Measurements from ENCODE around the gene JAG1. TPM values are rescaled to one million over a fixed set of nuclear protein-coding genes. Genes with fewer than 3 reads are reported as not detected.

Gene JAG1
- total and polyA plus RNA-seq, 2 of the 4 experiments (the other 2 are of a cell fraction): 10.2 to 22.6 TPM

- Histone ChIP-seq H2AK9ac (replicated peaks; ENCODE audit: low read depth, low read length, poor library complexity) (peak overlapping the region; percentile 34), H4K5ac (ENCODE audit: low read depth, low read length) (no peak overlapping the region), H2BK120ac (ENCODE audit: low read depth, low read length) (peak overlapping the region; percentile 22), H3K4me1 (ENCODE audit: control insufficient read depth, insufficient read depth, low read length) (peaks cover 13% of the 10 kb centered on the region), H2BK5ac (ENCODE audit: low read depth, low read length, poor library complexity, severe bottlenecking) (no peak overlapping the region), H3K9me3 (ENCODE audit: control insufficient read depth, insufficient read depth, low read length) (no peaks in the 10 kb centered on the region), H3K9me1 (ENCODE audit: insufficient read depth, low read length) (peaks cover 16% of the 10 kb centered on the region; the same call in 1 of the 2 replicates), H3K4ac (ENCODE audit: low read depth, low read length) (peak overlapping the region; percentile 44), H2BK15ac (ENCODE audit: low read depth, low read length) (no peak overlapping the region; the same call in 2 of the 3 replicates), H4K8ac (ENCODE audit: low read depth in 2 of 2, low read length in 2 of 2) (no peak overlapping the region), H2AFZ (replicated peaks; ENCODE audit: low read length, poor library complexity) (no peak overlapping the region), H3K27ac (ENCODE audit: insufficient read depth, low read length) (no peak overlapping the region), H3K14ac (replicated peaks; ENCODE audit: low read depth, low read length) (no peak overlapping the region), H3K18ac (ENCODE audit: low read depth, low read length) (no peak overlapping the region), H4K20me1 (ENCODE audit: insufficient read depth, low read length) (peaks cover 21% of the 10 kb centered on the region), H2AK5ac (ENCODE audit: low read depth, low read length) (peak overlapping the region; percentile 62; the same call in 1 of the 2 replicates), H3K9ac (ENCODE audit: low read depth, low read length) (peak overlapping the region; percentile 19; the same call in 1 of the 2 replicates), H3K4me2 (ENCODE audit: low read depth, low read length) (peak overlapping the region; percentile 77), H3K23ac (ENCODE audit: low read depth, low read length) (peak overlapping the region; percentile 36; the same call in 1 of the 2 replicates), H3K36me3 (ENCODE audit: control insufficient read depth, insufficient read depth, low read length) (peaks cover 32% of the 10 kb centered on the region), H3K27me3 (ENCODE audit: control insufficient read depth, insufficient read depth, low read length) (no peaks in the 10 kb centered on the region), H3K4me3 (ENCODE audit: insufficient read depth, low read depth, low read length) (no peak overlapping the region), H3K79me1 (ENCODE audit: low read depth in 1 of 2, low read length in 2 of 2) (peaks cover 28 to 73% of the 10 kb centered on the region in 2 experiments), H3K56ac (ENCODE audit: extremely low read depth, insufficient read depth, low read length) (no peak overlapping the region), H4K91ac (ENCODE audit: insufficient read depth, low read depth, low read length) (no peak overlapping the region), H2BK20ac (ENCODE audit: low read depth, low read length) (no peak overlapping the region)
- BruUV-seq (replicated peaks): no TSS peak
- 67% methylated on average over 1 of the region's 6 CpGs; no CpG with 5 or more reads in 1 of the 2 experiments for WGBS, 2 experiments (ENCODE audit: extremely low coverage in 2 of 2, insufficient read length in 1 of 2)
- in situ Hi-C loops (cut with MboI; ENCODE audit: low sequenced_read_pairs): loop anchor here (10.0 kb wide), 2 partner anchors 605 to 875 kb away; no protein-coding TSS in a partner anchor
- no peak for DNase-seq
- POLR2A ChIA-PET (ENCODE audit: unreplicated experiment): no interaction called here
- CTCF ChIA-PET: interaction anchor here (1.1 kb wide), 1 partner anchor 21 kb away, joined by 3 read pairs; no protein-coding TSS in a partner anchor
- TF ChIP-seq MAZ (IDR thresholded peaks at IDR 0.05; ENCODE audit: borderline replicate concordance, low read depth, low read length) (no peak), MAFK (IDR thresholded peaks at IDR 0.05; ENCODE audit: low read depth, low read length) (0 out of 2 replicates have a peak, but pooled peaks have one; percentile 24)
- no peak for ATAC-seq (ENCODE audit: low read depth)
- intact Hi-C loops (cut with micrococcal nuclease): loop anchor here (5.0 to 10.0 kb wide), 8 partner anchors 177 to 785 kb away; no protein-coding TSS in a partner anchor
- dilution Hi-C loops (cut with HindIII; ENCODE audit: low sequenced_read_pairs, unreplicated experiment): loop anchor here (25.0 kb wide), 1 partner anchor 867 kb away; no protein-coding TSS in a partner anchor
Observed at GRCh38 chr20:10669843-10670446, 3.9 kb downstream of the JAG1 start.

Data from IMR-90 (cell line).